NCI-H146 treated with DMSO at 0.1 percent for 48 hours (cell line): ENCODE data around the gene ANKRD27.
"Not testable (repeated sequence)": the region's sequence is repeated elsewhere in the genome, so short reads cannot be mapped to it uniquely, and the experiment has no call there.

Experiments used
- DNase-seq: peaks from one replicate; lab custom pipeline; 2025; ENCODE audit not compliant: unreplicated experiment; lab: John Stamatoyannopoulos, UW

The ANKRD27 gene

GRCh38 chr19:32656379-32656778 lies 18.6 kb downstream of the ANKRD27 start:
- not testable (repeated sequence) for DNase-seq

GRCh38 chr19:32653599-32653915 lies 21.4 kb downstream of the ANKRD27 start:
- no peak for DNase-seq

- no peak for DNase-seq
These were observed 21.9 kb downstream of the ANKRD27 start for GRCh38 chr19:32652894-32653598.

GRCh38 chr19:32652331-32652730 lies 22.6 kb downstream of the ANKRD27 start:
- DNase-seq: not testable (repeated sequence)

- no peak for DNase-seq
These were observed 23.2 kb downstream of the ANKRD27 start for GRCh38 chr19:32651729-32652140.

- no peak for DNase-seq
These were observed 24.3 kb downstream of the ANKRD27 start for GRCh38 chr19:32650671-32651070.

GRCh38 chr19:32649751-32650150 lies 25.2 kb downstream of the ANKRD27 start:
- DNase-seq: no peak

GRCh38 chr19:32647361-32647760 lies 27.6 kb downstream of the ANKRD27 start:
- no peak for DNase-seq

- DNase-seq: no peak
These were observed 28.4 kb downstream of the ANKRD27 start for GRCh38 chr19:32646556-32646955.

- DNase-seq: no peak
These were observed 32.2 kb downstream of the ANKRD27 start for GRCh38 chr19:32642771-32643170.

- no peak for DNase-seq
These were observed 36.4 kb downstream of the ANKRD27 start for GRCh38 chr19:32638625-32639024.

GRCh38 chr19:32637480-32637879 lies 37.5 kb downstream of the ANKRD27 start:
- DNase-seq: no peak

GRCh38 chr19:32631381-32631780 lies 43.6 kb downstream of the ANKRD27 start:
- DNase-seq: no peak

GRCh38 chr19:32630338-32630737 lies 44.6 kb downstream of the ANKRD27 start:
- DNase-seq: no peak

- no peak for DNase-seq
These were observed 47.2 kb downstream of the ANKRD27 start for GRCh38 chr19:32627714-32628270.

- DNase-seq: no peak
These were observed 48.0 kb downstream of the ANKRD27 start for GRCh38 chr19:32626969-32627368.

- DNase-seq: no peak
These were observed 50.6 kb downstream of the ANKRD27 start for GRCh38 chr19:32624410-32624809.

- no peak for DNase-seq
These were observed 53.0 kb downstream of the ANKRD27 start for GRCh38 chr19:32622002-32622401.

GRCh38 chr19:32619051-32619685 lies 55.8 kb downstream of the ANKRD27 start:
- DNase-seq: no peak

- DNase-seq: no peak
These were observed 59.4 kb downstream of the ANKRD27 start for GRCh38 chr19:32615569-32615968.

- no peak for DNase-seq
These were observed 60.1 kb downstream of the ANKRD27 start for GRCh38 chr19:32614916-32615315.

- no peak for DNase-seq
These were observed 62.0 kb downstream of the ANKRD27 start for GRCh38 chr19:32613008-32613407.

- DNase-seq: no peak
These were observed 63.8 kb downstream of the ANKRD27 start for GRCh38 chr19:32611161-32611560.
